SU-DHL-6 (cell line): ENCODE measurements around the gene MYO1H.

Experiments used
- H2AFZ ChIP-seq: fragments of 200-600 bp; sonication (generic); 2 replicates; pipeline ENCODE4 v1.6.1; 2014; ENCODE audit warnings: low read depth, mild to moderate bottlenecking, moderate library complexity, mixed read lengths, antibody characterized with exemption, low read length; ENCODE audit not compliant: severe bottlenecking
- H3F3A ChIP-seq: fragments of 200-600 bp; shearing (Covaris generic); 2 replicates; pipeline ENCODE4 v1.6.0; 2016; ENCODE audit warnings: antibody characterized with exemption, mild to moderate bottlenecking; ENCODE audit not compliant: insufficient read depth
- H3K27ac ChIP-seq: fragments of 200-600 bp; sonication (generic); 2 replicates; pipeline ENCODE4 v1.5.1; 2016; ENCODE audit warnings: low read depth, mild to moderate bottlenecking, low read length, moderate library complexity, mixed read lengths
- H3K27me3 ChIP-seq: fragments of 200-600 bp; sonication (generic), shearing (Covaris generic); 2 replicates; pipeline ENCODE4 v1.6.0; 2014; ENCODE audit warnings: mild to moderate bottlenecking, low read length
- H3K36me3 ChIP-seq: fragments of 200-600 bp; sonication (generic); 2 replicates; pipeline ENCODE4 v1.6.1; 2014; ENCODE audit warnings: mild to moderate bottlenecking, low read length, mixed read lengths
- H3K4me2 ChIP-seq: fragments of 300-600, 200-600 bp; shearing (Covaris generic), sonication (generic); 2 replicates; pipeline ENCODE4 v1.6.0; 2014; ENCODE audit warnings: low read length, low read depth, mild to moderate bottlenecking; ENCODE audit not compliant: poor library complexity, severe bottlenecking
- H3K4me3 ChIP-seq: fragments of 200-600 bp; sonication (generic); 2 replicates; pipeline ENCODE4 v1.5.1; 2014; ENCODE audit warnings: antibody characterized with exemption, low read length, mild to moderate bottlenecking, mixed read lengths; ENCODE audit not compliant: insufficient read depth, poor library complexity, severe bottlenecking
- H3K79me2 ChIP-seq: fragments of 200-600 bp; sonication (generic); 2 replicates; pipeline ENCODE4 v1.6.1; 2014; ENCODE audit warnings: mild to moderate bottlenecking, low read length, moderate library complexity; ENCODE audit not compliant: insufficient read depth
- H3K9ac ChIP-seq: fragments of 200-600 bp; sonication (generic); 2 replicates; pipeline ENCODE4 v1.7.0; 2014; ENCODE audit warnings: mild to moderate bottlenecking, low read length
- H3K9me2 ChIP-seq: fragments of 200-600 bp; sonication (generic); replicated peaks from 2 replicates; pipeline ENCODE4 v1.6.1; 2014; ENCODE audit warnings: low read length; ENCODE audit not compliant: insufficient read depth
- H3K9me3 ChIP-seq: fragments of 200-600 bp; sonication (generic); 2 replicates; pipeline ENCODE4 v1.6.1; 2014; ENCODE audit warnings: low read length, mixed read lengths; ENCODE audit not compliant: insufficient read depth
- H4K20me1 ChIP-seq: fragments of 200-600 bp; sonication (generic); 2 replicates; pipeline ENCODE4 v1.6.1; 2014; ENCODE audit warnings: low read depth, mild to moderate bottlenecking, antibody characterized with exemption, low read length, moderate library complexity, mixed read lengths
- CTCF ChIP-seq: fragments of 200-600 bp; sonication (generic); IDR thresholded peaks from one replicate; pipeline ENCODE4 v1.5.1; 2017; ENCODE audit warnings: antibody characterized with exemption, mild to moderate bottlenecking, low read length, moderate library complexity; ENCODE audit not compliant: insufficient read depth, poor library complexity, severe bottlenecking
- EZH2phosphoT487 ChIP-seq: fragments of 200-600 bp; sonication (generic), shearing (Covaris generic); conservative IDR thresholded peaks from 2 replicates; pipeline ENCODE4 v1.6.1; 2018; ENCODE audit warnings: mild to moderate bottlenecking, antibody characterized with exemption, low read length, moderate library complexity, mixed read lengths

MYO1H gene

GRCh38 chr12:109440851-109441490 is 93.3 kb downstream of the MYO1H start:
- H3K9me3 ChIP-seq: no peaks in the 10 kb centered on the region
- H3K27ac ChIP-seq: no peak overlapping the region
- no peaks in the 10 kb centered on the region for H4K20me1 ChIP-seq
- no peaks in the 10 kb centered on the region for H3K27me3 ChIP-seq
- no peaks in the 10 kb centered on the region for H3K9me2 ChIP-seq
- H3K36me3 ChIP-seq: no peaks in the 10 kb centered on the region
- H3K79me2 ChIP-seq: no peaks in the 10 kb centered on the region
- TF ChIP-seq CTCF: no peak
- no peak for TF ChIP-seq EZH2phosphoT487
- H3F3A ChIP-seq: no peaks in the 10 kb centered on the region
- H3K4me3 ChIP-seq: no peak overlapping the region
- no peak overlapping the region for H3K9ac ChIP-seq
- no peak overlapping the region for H3K4me2 ChIP-seq
- no peak overlapping the region for H2AFZ ChIP-seq

- Histone ChIP-seq H3K36me3 (no peaks in the 10 kb centered on the region), H3K4me3 (no peak overlapping the region), H3F3A (no peaks in the 10 kb centered on the region), H3K27ac (no peak overlapping the region), H3K9me2 (no peaks in the 10 kb centered on the region), H3K79me2 (no peaks in the 10 kb centered on the region), H2AFZ (no peak overlapping the region), H3K4me2 (no peak overlapping the region), H4K20me1 (no peaks in the 10 kb centered on the region), H3K9ac (no peak overlapping the region), H3K9me3 (no peaks in the 10 kb centered on the region), H3K27me3 (no peaks in the 10 kb centered on the region)
- TF ChIP-seq EZH2phosphoT487 (no peak), CTCF (no peak)
Measured at GRCh38 chr12:109443794-109444193, 96.1 kb downstream of the MYO1H start.

GRCh38 chr12:109444259-109444658 is 96.6 kb downstream of the MYO1H start:
- Histone ChIP-seq H4K20me1 (no peaks in the 10 kb centered on the region), H3K4me2 (no peak overlapping the region), H3F3A (no peaks in the 10 kb centered on the region), H3K27me3 (no peaks in the 10 kb centered on the region), H2AFZ (no peak overlapping the region), H3K27ac (no peak overlapping the region), H3K4me3 (no peak overlapping the region), H3K9me3 (no peaks in the 10 kb centered on the region), H3K9ac (no peak overlapping the region), H3K9me2 (no peaks in the 10 kb centered on the region), H3K36me3 (no peaks in the 10 kb centered on the region), H3K79me2 (no peaks in the 10 kb centered on the region)
- no peak for TF ChIP-seq CTCF
- no peak for TF ChIP-seq EZH2phosphoT487
